Breast epithelium (tissue), 4 donors: ENCODE results near the gene FBN1. TPM values are rescaled to one million over a fixed set of nuclear protein-coding genes. Genes with fewer than 3 reads are reported as not detected.

Experiments used
- DNase-seq, 2 donors: peaks; one replicate each; pipeline ENCODE4 v3.0.0-alpha.2; 2019; ENCODE audit warnings: low spot score in 2 of 2
- H3K27ac ChIP-seq, 2 donors: fragments of 200-600 bp; sonication (generic) in 1 of 2; one replicate each; pipeline ENCODE4 v1.5.1; 2016 to 2019; ENCODE audit warnings: mild to moderate bottlenecking in 1 of 2
- H3K27me3 ChIP-seq, 2 donors: fragments of 200-600 bp; sonication (generic) in 1 of 2; one replicate each; pipeline versions ENCODE4 v1.5.1 to v1.6.0; 2017 to 2019; ENCODE audit warnings: control low read depth in 1 of 2, mild to moderate bottlenecking in 1 of 2
- H3K36me3 ChIP-seq: fragments of 200-600 bp; one replicate; pipeline ENCODE4 v1.5.1; 2019
- H3K4me1 ChIP-seq, 2 donors: fragments of 200-600 bp; sonication (generic); one replicate each; pipeline ENCODE4 v1.5.1; 2016 to 2019; ENCODE audit warnings: control low read depth in 1 of 2
- H3K4me3 ChIP-seq, 3 donors: fragments of 200-600 bp; sonication (generic); 1 replicate in 2 of 3; 2 replicates in 1 of 3; pipeline ENCODE4 v1.5.1; 2016 to 2019; ENCODE audit warnings: mild to moderate bottlenecking in 3 of 3, moderate library complexity in 2 of 3
- H3K9me3 ChIP-seq, 2 donors: fragments of 200-600 bp; sonication (generic) in 1 of 2; one replicate each; pipeline ENCODE4 v1.5.1; 2016 to 2019; ENCODE audit warnings: control low read depth in 1 of 2
- POLR2A ChIP-seq: fragments of 450-650 bp; IDR thresholded peaks from one replicate; pipeline ENCODE4 v1.6.1; 2016; ENCODE audit warnings: antibody characterized with exemption, mild to moderate bottlenecking, moderate library complexity
- POLR2AphosphoS5 ChIP-seq, 3 donors: sonication (generic); formaldehyde crosslinking; IDR thresholded peaks; one replicate each; pipeline ENCODE4 v1.6.1; 2017; ENCODE audit warnings: antibody characterized with exemption in 3 of 3
- intact Hi-C: fragments of 100-400 bp; cut with DNase I; formaldehyde crosslinking; loops from one replicate; pipeline ENCODE4 v1.15.1; 2023; ENCODE audit warnings: low total_unique reads
- total RNA-seq, 3 donors: library from RNA; depleted of rRNA; stranded (reverse); fragments of >200 nt; gene quantifications; one replicate each; pipeline ENCODE4 v1.1.0, GENCODE V29; 2016
- TF ChIP-seq, protein P1 (sequence below), 3 donors: fragments of 450-650 bp; IDR thresholded peaks; one replicate each; pipeline ENCODE4 v1.5.1; 2016 to 2017; ENCODE audit warnings: antibody characterized with exemption in 3 of 3, mild to moderate bottlenecking in 3 of 3, moderate library complexity in 3 of 3

Gene FBN1
- total RNA-seq, 3 donors from 2014 or later: 38.5 to 210 (median 83.2) TPM

DNA sequence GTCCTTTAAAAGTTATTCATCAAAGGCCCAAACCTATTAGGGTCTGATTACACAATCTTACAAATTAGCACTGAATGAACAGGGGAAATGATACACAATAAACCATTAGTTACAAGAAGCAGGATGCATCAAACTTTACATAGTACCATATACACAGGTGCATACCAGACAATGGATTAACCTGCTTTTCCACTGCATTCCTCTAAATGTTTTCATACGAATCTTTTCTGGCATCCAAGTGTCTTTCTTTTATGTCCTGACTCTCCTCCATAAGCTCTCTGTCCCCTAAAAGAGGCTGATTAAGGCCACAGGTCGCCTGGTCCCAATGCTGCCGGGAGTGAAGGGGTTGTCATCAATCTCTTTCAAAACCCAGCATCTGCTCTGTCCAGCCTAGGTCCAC, 11.4 kb downstream of the FBN1 start:
- intact Hi-C loops: no loop called here
- Histone ChIP-seq H3K27ac (no peak overlapping the region), H3K4me1 (no peaks in the 10 kb centered on the region)

GRCh38 chr15:48632651-48633050, 12.9 kb downstream of the FBN1 start:
- H3K4me1 ChIP-seq: no peaks in the 10 kb centered on the region
- no peak overlapping the region for H3K27ac ChIP-seq
- intact Hi-C loops: no loop called here
- H3K36me3 ChIP-seq: no peaks in the 10 kb centered on the region
- no peaks in the 10 kb centered on the region for H3K27me3 ChIP-seq
- no peaks in the 10 kb centered on the region for H3K9me3 ChIP-seq
- DNase-seq: no peak
- H3K4me3 ChIP-seq: no peak overlapping the region
- no peak for TF ChIP-seq POLR2A
- no peak for TF ChIP-seq POLR2AphosphoS5 (IDR thresholded peaks at IDR 0.05)
- TF ChIP-seq, protein P1, sequence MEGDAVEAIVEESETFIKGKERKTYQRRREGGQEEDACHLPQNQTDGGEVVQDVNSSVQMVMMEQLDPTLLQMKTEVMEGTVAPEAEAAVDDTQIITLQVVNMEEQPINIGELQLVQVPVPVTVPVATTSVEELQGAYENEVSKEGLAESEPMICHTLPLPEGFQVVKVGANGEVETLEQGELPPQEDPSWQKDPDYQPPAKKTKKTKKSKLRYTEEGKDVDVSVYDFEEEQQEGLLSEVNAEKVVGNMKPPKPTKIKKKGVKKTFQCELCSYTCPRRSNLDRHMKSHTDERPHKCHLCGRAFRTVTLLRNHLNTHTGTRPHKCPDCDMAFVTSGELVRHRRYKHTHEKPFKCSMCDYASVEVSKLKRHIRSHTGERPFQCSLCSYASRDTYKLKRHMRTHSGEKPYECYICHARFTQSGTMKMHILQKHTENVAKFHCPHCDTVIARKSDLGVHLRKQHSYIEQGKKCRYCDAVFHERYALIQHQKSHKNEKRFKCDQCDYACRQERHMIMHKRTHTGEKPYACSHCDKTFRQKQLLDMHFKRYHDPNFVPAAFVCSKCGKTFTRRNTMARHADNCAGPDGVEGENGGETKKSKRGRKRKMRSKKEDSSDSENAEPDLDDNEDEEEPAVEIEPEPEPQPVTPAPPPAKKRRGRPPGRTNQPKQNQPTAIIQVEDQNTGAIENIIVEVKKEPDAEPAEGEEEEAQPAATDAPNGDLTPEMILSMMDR (IDR thresholded peaks at IDR 0.05): no peak

More for the DNA sequence above, 11.4 kb downstream of the FBN1 start:
- TF ChIP-seq POLR2A (no peak), POLR2AphosphoS5 (IDR thresholded peaks at IDR 0.05) (no peak)
- TF ChIP-seq, protein P1 (IDR thresholded peaks at IDR 0.05): no peak
- Histone ChIP-seq H3K9me3 (no peaks in the 10 kb centered on the region), H3K27me3 (no peaks in the 10 kb centered on the region), H3K36me3 (no peaks in the 10 kb centered on the region), H3K4me3 (no peak overlapping the region)
- no peak for DNase-seq

DNA sequence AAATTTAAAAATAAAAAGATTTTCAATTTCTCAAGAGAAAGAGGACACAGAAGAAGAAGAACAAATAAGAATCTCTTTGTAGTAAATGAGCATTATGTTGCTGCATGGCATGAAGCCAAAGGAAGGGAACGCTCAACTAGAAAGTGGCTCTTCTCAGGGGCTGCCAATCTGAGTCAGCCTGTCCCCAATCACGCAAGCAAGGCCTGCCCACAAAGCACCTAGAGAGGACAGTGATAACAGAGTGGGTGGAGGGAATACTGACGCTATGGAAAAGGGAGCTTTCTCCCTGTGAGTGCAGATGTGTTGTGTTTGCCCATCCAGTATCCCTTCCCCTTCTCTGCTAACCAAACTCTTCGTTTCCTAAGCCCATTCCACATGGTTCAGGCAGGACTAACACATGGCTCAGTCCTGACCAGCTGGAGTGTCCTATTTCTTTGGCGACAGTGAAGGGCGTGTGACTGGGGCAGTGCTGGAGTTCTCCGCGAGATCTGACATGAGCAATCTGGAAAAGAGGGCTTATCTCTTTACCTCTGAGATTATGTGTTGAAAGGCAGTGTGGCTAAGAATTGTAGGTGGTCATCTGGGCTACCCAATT, 14.2 kb downstream of the FBN1 start:
- H3K27ac ChIP-seq: no peak overlapping the region
- no peak for DNase-seq
- no peaks in the 10 kb centered on the region for H3K4me1 ChIP-seq

GRCh38 chr15:48630245-48630644, 15.3 kb downstream of the FBN1 start:
- intact Hi-C loops: no loop called here
- no peak for DNase-seq
- Histone ChIP-seq H3K4me1 (no peaks in the 10 kb centered on the region), H3K9me3 (no peaks in the 10 kb centered on the region), H3K36me3 (no peaks in the 10 kb centered on the region), H3K27ac (no peak overlapping the region), H3K4me3 (no peak overlapping the region), H3K27me3 (no peaks in the 10 kb centered on the region)
- TF ChIP-seq, protein P1 (IDR thresholded peaks at IDR 0.05): no peak
- TF ChIP-seq POLR2A (no peak), POLR2AphosphoS5 (IDR thresholded peaks at IDR 0.05) (no peak)

More for the DNA sequence above, 14.2 kb downstream of the FBN1 start:
- H3K27me3 ChIP-seq: no peaks in the 10 kb centered on the region
- TF ChIP-seq POLR2AphosphoS5 (IDR thresholded peaks at IDR 0.05) (no peak), POLR2A (no peak)
- TF ChIP-seq, protein P1 (IDR thresholded peaks at IDR 0.05): no peak
- no peaks in the 10 kb centered on the region for H3K36me3 ChIP-seq
- no peaks in the 10 kb centered on the region for H3K9me3 ChIP-seq
- intact Hi-C loops: no loop called here
- H3K4me3 ChIP-seq: no peak overlapping the region

DNA sequence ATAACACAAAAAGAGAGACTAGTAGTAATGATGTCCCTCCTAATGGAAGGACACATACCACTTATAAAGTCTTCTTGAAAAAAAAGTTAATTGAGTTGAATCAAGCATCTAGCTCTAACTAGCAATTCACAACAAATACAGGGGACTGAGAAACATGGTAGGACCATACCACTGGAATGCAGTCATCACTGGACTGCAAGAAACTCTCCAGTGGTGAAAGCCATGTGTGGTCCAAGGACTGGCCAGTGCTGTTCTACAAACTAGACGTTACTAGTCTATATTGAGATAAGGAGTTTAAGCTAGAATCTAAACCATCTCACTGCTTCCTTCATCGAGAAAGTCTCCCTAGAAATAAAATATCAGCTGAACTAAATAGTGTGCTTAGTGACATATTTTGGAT, 16.7 kb downstream of the FBN1 start:
- Histone ChIP-seq H3K27me3 (no peaks in the 10 kb centered on the region), H3K9me3 (no peaks in the 10 kb centered on the region), H3K36me3 (no peaks in the 10 kb centered on the region), H3K27ac (no peak overlapping the region), H3K4me1 (no peaks in the 10 kb centered on the region), H3K4me3 (no peak overlapping the region)
- no peak for DNase-seq
- TF ChIP-seq POLR2A: no peak
- intact Hi-C loops: loop anchor here (5.0 kb wide), 1 partner anchor 667 kb away; no protein-coding TSS in a partner anchor
